Fibroblast of mammary gland (primary cell): ENCODE results near the gene SEC61A1.

Experiments
- DNase-seq: peaks from one replicate; pipeline ENCODE4 v3.0.0-alpha.2; 2010; ENCODE audit warnings: low read depth
- H3K4me3 ChIP-seq: 2 replicates; pipeline ENCODE4 v1.5.1; 2011; ENCODE audit warnings: low read depth, mild to moderate bottlenecking, low read length, moderate library complexity; ENCODE audit not compliant: control insufficient read depth
- TF ChIP-seq, protein P1 (sequence below): conservative IDR thresholded peaks from 2 replicates; pipeline ENCODE4 v1.5.1; 2011; ENCODE audit warnings: low read depth, low read length, inconsistent platforms; ENCODE audit not compliant: control insufficient read depth, insufficient read depth

The SEC61A1 gene

DNA sequence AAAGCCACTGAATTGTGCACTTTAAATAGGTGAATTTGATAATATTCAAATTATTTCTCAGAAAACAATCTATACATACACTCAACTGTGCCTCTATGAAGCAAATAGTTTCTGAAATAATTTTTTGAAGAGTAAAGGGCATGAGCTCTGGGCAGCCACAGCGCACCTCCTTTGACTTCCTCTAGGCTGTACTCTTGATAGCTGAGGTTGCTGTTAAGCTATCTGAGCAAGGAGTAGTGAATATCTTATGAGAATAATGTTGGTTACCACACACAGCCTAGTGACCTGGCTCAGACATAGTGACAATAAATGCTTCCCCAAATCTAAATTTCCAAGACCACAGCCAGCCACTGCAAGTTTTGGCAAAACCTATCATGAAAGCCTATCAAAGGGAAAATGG is 11.6 kb upstream of the SEC61A1 start:
- no peak overlapping the region for H3K4me3 ChIP-seq
- TF ChIP-seq, protein P1, sequence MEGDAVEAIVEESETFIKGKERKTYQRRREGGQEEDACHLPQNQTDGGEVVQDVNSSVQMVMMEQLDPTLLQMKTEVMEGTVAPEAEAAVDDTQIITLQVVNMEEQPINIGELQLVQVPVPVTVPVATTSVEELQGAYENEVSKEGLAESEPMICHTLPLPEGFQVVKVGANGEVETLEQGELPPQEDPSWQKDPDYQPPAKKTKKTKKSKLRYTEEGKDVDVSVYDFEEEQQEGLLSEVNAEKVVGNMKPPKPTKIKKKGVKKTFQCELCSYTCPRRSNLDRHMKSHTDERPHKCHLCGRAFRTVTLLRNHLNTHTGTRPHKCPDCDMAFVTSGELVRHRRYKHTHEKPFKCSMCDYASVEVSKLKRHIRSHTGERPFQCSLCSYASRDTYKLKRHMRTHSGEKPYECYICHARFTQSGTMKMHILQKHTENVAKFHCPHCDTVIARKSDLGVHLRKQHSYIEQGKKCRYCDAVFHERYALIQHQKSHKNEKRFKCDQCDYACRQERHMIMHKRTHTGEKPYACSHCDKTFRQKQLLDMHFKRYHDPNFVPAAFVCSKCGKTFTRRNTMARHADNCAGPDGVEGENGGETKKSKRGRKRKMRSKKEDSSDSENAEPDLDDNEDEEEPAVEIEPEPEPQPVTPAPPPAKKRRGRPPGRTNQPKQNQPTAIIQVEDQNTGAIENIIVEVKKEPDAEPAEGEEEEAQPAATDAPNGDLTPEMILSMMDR = no peak
- DNase-seq = no peak

DNA sequence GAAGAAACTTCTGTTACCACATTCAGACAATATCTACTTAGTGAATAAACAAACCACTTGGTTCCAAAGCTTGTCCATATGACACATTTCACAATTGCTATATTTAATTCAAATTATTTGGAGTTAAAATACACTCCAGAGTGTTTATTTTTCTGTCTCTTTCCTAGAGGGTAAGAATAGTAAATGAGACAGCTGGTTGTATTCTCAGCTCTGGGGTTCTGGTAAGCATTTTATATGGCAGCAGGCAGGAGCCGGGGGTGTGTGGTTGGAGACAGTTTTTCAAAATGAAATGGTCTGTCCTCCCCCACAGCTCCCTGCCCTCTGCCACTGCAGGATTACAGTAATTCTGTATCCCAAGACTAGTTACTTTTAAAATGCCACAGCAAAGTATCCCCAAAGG is 10.9 kb upstream of the SEC61A1 start:
- TF ChIP-seq, protein P1 = no peak
- DNase-seq = no peak
- no peak overlapping the region for H3K4me3 ChIP-seq

DNA sequence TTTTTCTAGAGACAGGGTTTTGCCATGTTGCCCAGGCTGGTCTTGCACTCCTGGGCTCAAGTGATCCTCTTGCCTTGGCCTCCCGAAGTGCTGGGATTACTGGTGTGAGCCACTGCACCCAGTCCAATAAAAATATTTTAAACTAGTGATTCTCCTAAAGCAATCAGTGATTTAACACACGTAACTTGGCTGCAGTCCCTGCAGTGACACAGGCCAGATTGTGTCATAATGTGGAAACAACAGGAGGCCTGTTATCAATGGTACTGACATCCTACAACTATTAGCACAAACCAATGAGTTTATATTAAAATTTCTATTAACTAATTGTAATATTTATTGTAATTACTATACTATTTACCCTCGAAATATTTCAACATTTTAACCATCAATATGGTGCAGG is 1.6 kb upstream of the SEC61A1 start:
- H3K4me3 ChIP-seq = no peak overlapping the region

DNA sequence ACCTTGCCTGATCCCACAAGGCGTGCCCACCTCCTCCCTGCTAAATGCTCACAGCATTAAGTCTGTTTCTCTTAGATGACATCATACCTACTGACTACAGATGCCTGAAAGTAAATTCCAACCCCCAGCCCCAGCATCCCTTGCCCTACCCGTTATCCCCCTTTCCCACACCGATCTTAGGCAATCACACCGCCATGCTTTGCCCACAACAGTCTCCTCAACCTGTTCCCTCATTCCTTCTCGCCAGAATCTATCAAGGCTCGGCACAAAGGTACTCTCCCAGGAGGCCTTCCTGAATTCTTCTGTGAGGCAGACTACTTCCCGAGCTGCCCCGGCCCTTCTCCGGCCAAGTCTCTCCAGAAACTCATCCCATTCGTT is 789 bp upstream of the SEC61A1 start:
- DNase-seq = no peak
- TF ChIP-seq, protein P1 = no peak
- peak overlapping the region; percentile 73 for H3K4me3 ChIP-seq

More for the DNA sequence above, 1.6 kb upstream of the SEC61A1 start:
- DNase-seq = peak; percentile 71
- TF ChIP-seq, protein P1 = no peak

DNA sequence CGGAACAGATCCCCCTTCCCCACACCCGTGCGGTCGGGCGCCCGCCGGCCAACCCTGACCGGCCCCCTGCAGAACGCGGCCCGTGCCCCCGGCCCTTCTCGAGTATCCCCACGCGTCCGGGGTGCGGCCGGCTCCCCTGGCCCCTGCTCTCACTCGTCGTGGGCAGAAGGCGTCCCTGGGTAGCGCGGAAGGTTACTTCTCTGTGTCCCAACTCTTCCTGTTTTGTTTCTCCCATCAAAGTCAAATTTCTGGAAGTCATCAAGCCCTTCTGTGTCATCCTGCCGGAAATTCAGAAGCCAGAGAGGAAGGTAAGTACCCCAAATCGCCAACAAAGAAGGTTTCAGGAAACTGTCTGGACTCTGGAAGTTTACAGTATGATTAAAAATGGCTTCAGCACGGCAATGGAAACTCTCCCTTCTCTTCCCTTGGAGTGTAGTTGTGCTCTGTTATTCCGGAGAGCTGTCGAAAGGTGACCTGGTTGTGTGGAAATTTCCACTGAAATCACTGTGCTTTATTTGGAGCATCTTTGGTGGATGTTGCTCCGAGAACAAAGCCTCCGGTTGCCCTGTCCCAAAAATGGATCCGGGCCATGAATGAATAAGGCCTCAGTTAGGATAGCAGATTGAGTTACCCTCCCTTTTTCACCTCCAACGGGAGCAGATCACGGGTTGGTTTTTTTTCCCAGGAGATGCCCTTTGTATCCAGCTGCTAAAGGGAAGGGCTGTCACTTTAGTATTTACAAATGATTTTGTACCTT is 536 bp downstream of the SEC61A1 start:
- TF ChIP-seq, protein P1 = no peak
- H3K4me3 ChIP-seq = peak overlapping the region; percentile 94
- DNase-seq = peak; percentile 29

DNA sequence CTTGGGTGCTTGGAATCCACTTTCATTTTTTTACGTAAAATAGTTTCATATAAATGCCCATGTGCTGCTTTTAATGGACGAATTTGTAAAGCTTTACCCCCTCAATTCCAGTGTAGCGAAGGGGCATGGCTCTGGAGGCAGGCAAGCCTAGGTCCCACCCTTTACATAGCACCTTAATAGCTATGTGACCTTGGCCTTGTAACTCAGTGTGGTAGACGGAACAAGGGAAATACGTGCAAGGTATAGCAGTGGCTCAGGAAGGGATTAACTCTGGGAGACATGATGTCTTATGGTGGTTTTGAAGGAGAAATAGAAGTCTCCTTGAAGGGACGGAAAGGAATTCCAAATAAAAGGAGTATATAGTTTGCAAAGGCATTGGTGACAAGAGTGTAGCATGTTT is 1.4 kb downstream of the SEC61A1 start:
- H3K4me3 ChIP-seq = peak overlapping the region; percentile 94
- no peak for DNase-seq
- TF ChIP-seq, protein P1 = no peak
